ENCODE measurements around the gene LILRA2. TPM values are rescaled to one million over a fixed set of nuclear protein-coding genes. Genes with fewer than 3 reads are reported as not detected.

LILRA2 gene
- total RNA-seq, 1 donor = not detected

GRCh38 chr19:54535601-54536000, 38.0 kb upstream of the LILRA2 start:
- DNase-seq (ENCODE audit: low read depth) = no peak
- no peak overlapping the region for H3K4me3 ChIP-seq (ENCODE audit: low read depth, low read length)
- TF ChIP-seq CTCF (IDR thresholded peaks at IDR 0.05; ENCODE audit: insufficient read depth, low read depth, low read length) = no peak

GRCh38 chr19:54536956-54537355, 36.6 kb upstream of the LILRA2 start:
- no peak overlapping the region for H3K4me3 ChIP-seq (ENCODE audit: low read depth, low read length)
- TF ChIP-seq CTCF (IDR thresholded peaks at IDR 0.05; ENCODE audit: insufficient read depth, low read depth, low read length) = no peak
- DNase-seq (ENCODE audit: low read depth) = no peak

GRCh38 chr19:54541712-54542111, 31.9 kb upstream of the LILRA2 start:
- DNase-seq (ENCODE audit: low read depth) = no peak
- H3K4me3 ChIP-seq (ENCODE audit: low read depth, low read length) = no peak overlapping the region
- TF ChIP-seq CTCF (IDR thresholded peaks at IDR 0.05; ENCODE audit: insufficient read depth, low read depth, low read length) = no peak

GRCh38 chr19:54548806-54549205, 24.8 kb upstream of the LILRA2 start:
- TF ChIP-seq CTCF (IDR thresholded peaks at IDR 0.05; ENCODE audit: insufficient read depth, low read depth, low read length) = no peak
- no peak overlapping the region for H3K4me3 ChIP-seq (ENCODE audit: low read depth, low read length)
- DNase-seq (ENCODE audit: low read depth) = no peak

- no peak overlapping the region for H3K4me3 ChIP-seq (ENCODE audit: low read depth, low read length)
- DNase-seq (ENCODE audit: low read depth) = no peak
- no peak for TF ChIP-seq CTCF (IDR thresholded peaks at IDR 0.05; ENCODE audit: insufficient read depth, low read depth, low read length)
These were observed 24.4 kb upstream of the LILRA2 start for GRCh38 chr19:54549224-54549623.

GRCh38 chr19:54551293-54551692, 22.3 kb upstream of the LILRA2 start:
- no peak for DNase-seq (ENCODE audit: low read depth)
- no peak overlapping the region for H3K4me3 ChIP-seq (ENCODE audit: low read depth, low read length)
- TF ChIP-seq CTCF (IDR thresholded peaks at IDR 0.05; ENCODE audit: insufficient read depth, low read depth, low read length) = no peak

Data from fibroblast of villous mesenchyme (primary cell).